Measurements from ENCODE around the gene CD247.

Gene CD247

GRCh38 chr1:167511374-167511986 lies 6.8 kb downstream of the CD247 start:
- Histone ChIP-seq H3K27me3 (ENCODE audit: insufficient read depth, low read length, poor library complexity) (no peaks in the 10 kb centered on the region), H4K20me1 (ENCODE audit: insufficient read depth, low read length) (peaks cover 37% of the 10 kb centered on the region), H3K36me3 (ENCODE audit: insufficient read depth, low read length) (peaks cover 80% of the 10 kb centered on the region), H3K4me3 (ENCODE audit: low read depth in 1 of 2, low read length in 2 of 2) (no peak overlapping the region), H3K4me1 (ENCODE audit: insufficient read depth, low read length) (peaks cover 63% of the 10 kb centered on the region), H3K79me2 (ENCODE audit: insufficient read depth, low read length) (peaks cover 100% of the 10 kb centered on the region), H2AFZ (ENCODE audit: low read depth, low read length) (no peak overlapping the region), H3K9ac (ENCODE audit: low read depth, low read length) (no peak overlapping the region), H3K4me2 (ENCODE audit: insufficient read depth, low read length) (peak overlapping the region; percentile 35), H3K27ac (ENCODE audit: low read length) (0 out of 2 replicates have a peak overlapping the region, but pooled peaks have one; percentile 37), H3K9me3 (ENCODE audit: insufficient read depth, low read length, severe bottlenecking) (no peaks in the 10 kb centered on the region)
- no peak for DNase-seq
- no peak for TF ChIP-seq EZH2 (IDR thresholded peaks at IDR 0.05; ENCODE audit: borderline replicate concordance, low read depth, low read length, severe bottlenecking)
- TF ChIP-seq CTCF (IDR thresholded peaks at IDR 0.05; ENCODE audit: borderline replicate concordance, extremely low read depth, low read length, poor library complexity, severe bottlenecking) = no peak
- no peak for ATAC-seq (ENCODE audit: insufficient read depth, low read depth)

- Histone ChIP-seq H3K9ac (ENCODE audit: low read depth, low read length) (no peak overlapping the region), H3K4me2 (ENCODE audit: insufficient read depth, low read length) (peak overlapping the region; percentile 35; the same call in 1 of the 2 replicates), H3K27me3 (ENCODE audit: insufficient read depth, low read length, poor library complexity) (no peaks in the 10 kb centered on the region), H3K4me1 (ENCODE audit: insufficient read depth, low read length) (peaks cover 57% of the 10 kb centered on the region), H3K27ac (ENCODE audit: low read length) (0 out of 2 replicates have a peak overlapping the region, but pooled peaks have one; percentile 37), H3K4me3 (ENCODE audit: low read depth in 1 of 2, low read length in 2 of 2) (no peak overlapping the region), H3K9me3 (ENCODE audit: insufficient read depth, low read length, severe bottlenecking) (no peaks in the 10 kb centered on the region), H3K36me3 (ENCODE audit: insufficient read depth, low read length) (peaks cover 74% of the 10 kb centered on the region), H2AFZ (ENCODE audit: low read depth, low read length) (no peak overlapping the region), H3K79me2 (ENCODE audit: insufficient read depth, low read length) (peaks cover 100% of the 10 kb centered on the region), H4K20me1 (ENCODE audit: insufficient read depth, low read length) (peaks cover 31% of the 10 kb centered on the region)
- no peak for TF ChIP-seq EZH2 (IDR thresholded peaks at IDR 0.05; ENCODE audit: borderline replicate concordance, low read depth, low read length, severe bottlenecking)
- no peak for TF ChIP-seq CTCF (IDR thresholded peaks at IDR 0.05; ENCODE audit: borderline replicate concordance, extremely low read depth, low read length, poor library complexity, severe bottlenecking)
- ATAC-seq (ENCODE audit: insufficient read depth, low read depth) (no peak), DNase-seq (no peak)
Observed at GRCh38 chr1:167510881-167511280, 7.4 kb downstream of the CD247 start.

DNA sequence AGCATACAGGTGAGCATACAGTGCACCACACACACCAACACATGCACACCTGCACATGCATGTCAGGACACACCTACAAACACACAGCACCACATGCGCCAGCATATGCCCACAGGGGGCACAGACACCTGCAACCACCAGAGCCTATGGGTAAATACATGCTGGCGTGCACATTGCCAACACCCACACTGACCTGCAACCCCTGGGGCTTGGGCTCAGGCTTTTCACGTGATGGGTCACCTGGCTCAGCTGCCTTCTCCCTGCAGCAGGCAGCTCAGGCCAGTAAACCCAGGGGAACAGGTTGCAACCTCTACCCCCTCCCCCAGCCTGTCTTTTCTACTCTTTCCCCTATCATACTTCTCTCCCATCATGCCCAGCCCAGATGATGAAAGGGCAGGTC lies 8.1 kb downstream of the CD247 start:
- Histone ChIP-seq H2AFZ (ENCODE audit: low read depth, low read length) (no peak overlapping the region), H3K27me3 (ENCODE audit: insufficient read depth, low read length, poor library complexity) (no peaks in the 10 kb centered on the region), H4K20me1 (ENCODE audit: insufficient read depth, low read length) (peaks cover 33% of the 10 kb centered on the region), H3K9ac (ENCODE audit: low read depth, low read length) (no peak overlapping the region), H3K4me3 (ENCODE audit: low read depth in 1 of 2, low read length in 2 of 2) (no peak overlapping the region), H3K9me3 (ENCODE audit: insufficient read depth, low read length, severe bottlenecking) (no peaks in the 10 kb centered on the region), H3K79me2 (ENCODE audit: insufficient read depth, low read length) (peaks cover 100% of the 10 kb centered on the region), H3K4me1 (ENCODE audit: insufficient read depth, low read length) (peaks cover 57% of the 10 kb centered on the region), H3K4me2 (ENCODE audit: insufficient read depth, low read length) (peak overlapping the region; percentile 35; the same call in 1 of the 2 replicates), H3K36me3 (ENCODE audit: insufficient read depth, low read length) (peaks cover 74% of the 10 kb centered on the region), H3K27ac (ENCODE audit: low read length) (peak overlapping the region; percentile 0; the same call in 1 of the 2 replicates)
- TF ChIP-seq EZH2 (IDR thresholded peaks at IDR 0.05; ENCODE audit: borderline replicate concordance, low read depth, low read length, severe bottlenecking) (no peak), CTCF (IDR thresholded peaks at IDR 0.05; ENCODE audit: borderline replicate concordance, extremely low read depth, low read length, poor library complexity, severe bottlenecking) (no peak)
- peak; percentile 34; the same call in 2 of the 3 replicates for ATAC-seq (ENCODE audit: insufficient read depth, low read depth)
- no peak for DNase-seq
